HG03039 (cell line): ENCODE measurements around the gene OR4D9.
"Not testable (repeated sequence)": the region's sequence is repeated elsewhere in the genome, so short reads cannot be mapped to it uniquely, and the experiment has no call there.

Experiments used
- ATAC-seq: cut with Tn5 transposase; IDR thresholded peaks from one replicate; pipeline ENCODE4 v1.9.1; 2021; ENCODE audit warnings: mild to moderate bottlenecking, moderate library complexity; ENCODE audit not compliant: unreplicated experiment

The OR4D9 gene

DNA sequence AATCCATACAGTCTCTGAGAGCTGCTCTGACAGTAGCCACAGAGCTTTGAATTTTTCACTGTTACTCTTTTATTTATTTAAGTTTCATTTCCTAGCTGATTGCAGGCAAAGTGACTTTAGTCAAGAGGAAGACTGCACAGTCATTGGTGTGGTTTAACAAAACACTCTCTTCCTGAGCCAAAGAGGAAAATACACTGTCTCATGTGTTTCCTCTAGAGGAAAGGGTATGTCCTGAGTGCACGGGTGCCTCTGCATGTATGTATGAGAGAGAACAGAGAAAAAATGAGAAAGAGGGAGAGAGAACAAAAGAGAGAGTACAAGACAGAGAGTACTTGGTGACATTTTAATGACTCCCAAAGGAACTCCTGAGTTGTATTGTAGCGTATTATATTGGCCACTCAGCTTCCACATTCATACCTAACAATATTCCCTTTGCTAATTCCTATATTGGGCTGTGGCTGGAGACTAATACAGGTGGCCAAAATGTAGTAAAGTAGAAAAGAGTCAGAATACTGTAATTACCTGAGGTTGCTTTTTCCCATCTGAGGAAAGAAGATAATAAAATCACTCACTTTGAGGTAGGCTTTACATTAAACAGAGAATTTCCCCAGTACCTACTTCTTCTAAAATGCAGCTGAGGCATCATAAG lies at the start of gene OR4D9:
Gene OR4D9 (plus strand): TSS at position 599 of the 649 bp plus-strand sequence. CDS start 3,374 bp downstream, outside the sequence.
- no peak for ATAC-seq

DNA sequence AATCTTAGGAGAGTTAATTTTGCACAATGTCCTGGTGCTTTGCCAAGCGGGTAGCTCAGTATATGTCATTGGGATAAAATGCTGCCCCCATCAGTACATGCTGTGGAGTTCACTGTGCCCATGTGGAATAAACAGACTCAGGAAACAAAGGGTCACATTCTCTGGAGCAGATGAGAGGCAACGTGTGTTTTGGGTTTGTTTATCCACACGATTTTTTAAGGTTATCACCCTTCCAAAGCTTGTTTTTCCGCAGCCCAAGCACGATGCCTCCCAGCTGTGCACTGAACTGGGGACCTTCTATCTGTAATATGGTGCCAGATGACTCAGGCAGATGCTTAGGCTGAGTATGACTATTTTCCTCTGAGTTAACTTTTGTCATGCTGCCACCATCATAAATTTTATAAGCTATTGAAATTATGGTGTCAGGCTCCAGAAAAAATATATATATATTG lies 48.1 kb upstream of the OR4D9 start:
- no peak for ATAC-seq

DNA sequence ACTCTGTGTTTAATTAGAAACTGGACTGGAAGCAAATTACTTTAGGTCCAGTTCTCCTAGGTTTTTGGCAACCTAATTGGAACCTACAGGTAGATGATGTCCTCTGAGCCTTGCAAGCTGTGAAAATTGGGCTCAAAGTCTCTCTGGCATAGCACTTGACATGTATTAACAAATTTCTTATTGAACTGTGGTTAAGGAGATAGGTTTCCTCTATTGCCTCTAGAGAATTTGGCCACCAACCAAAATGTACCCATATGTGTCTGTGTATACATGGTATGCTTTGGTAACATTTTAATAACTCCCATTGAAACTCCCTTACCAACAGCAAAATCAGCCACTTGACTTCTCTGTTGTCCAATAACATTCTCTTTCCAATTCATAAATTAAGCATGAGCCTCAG lies 38.3 kb upstream of the OR4D9 start, which contains the start of gene OR4D10:
Gene OR4D10 (plus strand): TSS at position 301 of the 400 bp plus-strand sequence. CDS start 4,115 bp downstream, outside the sequence.
- ATAC-seq, result no peak

DNA sequence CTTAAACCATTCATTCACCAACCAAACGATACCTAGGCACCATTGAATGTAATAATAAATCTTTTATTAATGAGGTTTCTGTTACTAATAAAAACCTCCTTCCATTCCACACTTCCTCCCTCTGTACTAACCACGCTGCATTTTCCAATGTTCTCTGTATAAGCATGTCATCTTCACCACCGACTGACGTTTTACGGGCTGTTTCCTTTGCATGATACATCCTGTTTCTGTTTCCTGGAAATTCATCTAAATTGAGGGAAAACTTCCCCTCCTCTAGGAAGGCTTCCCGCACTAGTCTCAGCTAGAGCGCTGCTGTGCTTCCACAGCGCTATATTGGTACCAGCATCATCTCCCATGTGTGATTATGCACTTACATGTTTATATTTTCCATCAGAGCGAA lies 36.2 kb upstream of the OR4D9 start:
- ATAC-seq, result no peak

DNA sequence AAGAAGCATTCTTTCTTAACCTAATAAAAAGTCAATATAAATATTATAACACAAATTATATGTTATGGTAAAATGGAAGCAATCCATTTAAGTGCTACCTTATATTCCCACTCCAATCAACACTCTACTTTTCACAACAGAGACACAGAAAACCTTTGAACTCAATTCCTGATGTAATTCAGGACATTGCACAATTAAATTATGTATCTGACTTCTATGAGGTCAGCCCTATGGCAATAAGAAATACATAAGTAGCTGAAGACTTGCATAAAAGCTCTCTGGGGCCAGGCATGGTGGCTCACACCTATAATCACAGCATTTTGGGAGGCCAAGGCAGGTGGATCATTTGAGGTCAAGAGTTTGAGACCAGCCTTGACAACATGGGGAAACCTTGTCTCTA lies 31.4 kb upstream of the OR4D9 start:
- no peak for ATAC-seq

DNA sequence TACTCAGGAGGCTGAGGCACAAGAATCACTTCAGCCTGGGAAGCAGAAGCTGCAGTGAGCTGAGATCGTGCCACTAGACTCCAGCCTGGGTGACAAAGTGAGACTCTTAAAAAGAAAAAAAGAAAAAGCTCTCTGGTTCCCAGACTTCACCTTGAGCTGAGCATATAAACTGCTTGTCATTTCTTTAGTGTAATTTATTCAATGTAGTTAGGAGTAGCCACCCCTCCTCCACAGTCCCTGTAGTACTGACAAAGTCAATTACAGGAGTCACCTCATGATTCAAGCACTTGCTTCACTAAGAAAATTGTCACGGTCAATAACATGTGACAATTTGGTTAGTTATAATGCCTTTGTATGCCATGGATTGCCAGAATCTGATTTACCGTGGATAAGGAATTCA lies 31.0 kb upstream of the OR4D9 start:
- ATAC-seq, result no peak

DNA sequence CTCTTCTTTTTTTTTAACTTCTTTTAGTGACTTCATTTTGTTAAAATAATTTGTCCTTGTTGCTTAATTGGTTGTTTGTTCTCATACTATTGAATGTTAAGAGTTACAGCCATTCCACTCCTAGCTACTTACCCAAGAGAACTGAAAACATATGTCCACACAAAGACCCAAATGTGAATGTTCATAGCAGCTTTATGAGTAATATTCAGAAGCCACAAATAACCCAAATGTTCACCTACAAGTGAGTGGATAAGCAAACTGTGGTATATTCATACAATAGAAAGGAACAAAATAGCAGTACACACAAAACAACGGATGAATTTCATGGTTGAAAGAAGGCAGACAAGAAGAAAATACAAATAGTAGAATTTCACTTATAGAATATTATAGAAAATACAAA lies 9.4 kb upstream of the OR4D9 start:
- no peak for ATAC-seq

DNA sequence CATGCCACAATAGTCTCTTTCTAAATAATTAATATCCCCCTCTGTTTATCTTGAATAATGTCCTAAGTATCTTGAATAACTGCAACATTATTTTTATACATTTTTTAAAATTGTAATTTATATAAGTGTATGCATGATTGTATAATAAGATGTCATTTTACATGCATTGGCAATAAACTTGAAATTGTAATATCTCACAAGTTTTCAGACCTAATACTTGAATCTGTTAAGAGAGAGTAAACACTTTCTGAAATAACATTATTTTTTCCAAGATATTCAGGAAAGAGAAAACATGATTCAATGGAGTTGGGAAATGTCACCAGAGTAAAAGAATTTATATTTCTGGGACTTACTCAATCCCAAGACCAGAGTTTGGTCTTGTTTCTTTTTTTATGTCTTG lies 8.1 kb upstream of the OR4D9 start, which contains the start of gene OR4D11:
Gene OR4D11 (plus strand): TSS at position 301 of the 400 bp plus-strand sequence. CDS start 0 bp downstream, at position 301.
- ATAC-seq, result no peak

DNA sequence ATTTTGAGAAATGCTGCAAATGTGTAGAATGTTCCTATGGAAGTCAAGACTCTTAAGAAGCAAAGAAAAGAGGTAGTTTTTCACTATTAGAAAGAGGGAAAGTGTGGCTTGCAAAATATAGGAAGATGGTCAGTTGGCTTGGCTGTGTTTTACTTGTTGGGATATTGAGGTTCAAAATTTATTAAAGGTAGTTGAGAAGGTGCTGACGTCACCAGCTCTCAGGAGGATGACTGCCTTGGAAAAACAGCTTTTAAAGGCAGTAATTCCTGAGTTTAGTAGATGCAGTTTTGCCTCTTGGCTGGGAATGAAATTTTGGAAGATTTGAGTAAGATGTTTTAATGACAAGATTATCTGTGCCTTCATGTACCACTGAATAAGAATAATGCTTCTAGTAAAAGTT lies 336 bp downstream of the OR4D9 start:
- no peak for ATAC-seq

DNA sequence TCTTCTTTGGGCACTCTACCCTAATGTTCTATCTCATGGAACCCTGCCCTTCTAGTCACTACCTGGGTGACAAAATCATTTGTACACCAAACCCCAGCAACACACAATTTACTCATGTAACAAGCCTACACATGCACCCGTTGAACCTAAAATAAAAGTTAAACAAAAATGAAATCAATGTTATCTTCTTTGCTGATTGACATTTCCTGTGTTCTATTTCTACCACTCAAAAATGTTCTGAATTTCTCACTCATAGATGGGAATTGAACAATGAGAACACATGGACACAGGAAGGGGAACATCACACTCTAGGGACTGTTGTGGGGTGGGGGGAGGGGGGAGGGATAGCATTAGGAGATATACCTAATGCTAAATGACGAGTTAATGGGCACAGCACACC lies 8.8 kb downstream of the OR4D9 start:
- not testable (repeated sequence) for ATAC-seq

DNA sequence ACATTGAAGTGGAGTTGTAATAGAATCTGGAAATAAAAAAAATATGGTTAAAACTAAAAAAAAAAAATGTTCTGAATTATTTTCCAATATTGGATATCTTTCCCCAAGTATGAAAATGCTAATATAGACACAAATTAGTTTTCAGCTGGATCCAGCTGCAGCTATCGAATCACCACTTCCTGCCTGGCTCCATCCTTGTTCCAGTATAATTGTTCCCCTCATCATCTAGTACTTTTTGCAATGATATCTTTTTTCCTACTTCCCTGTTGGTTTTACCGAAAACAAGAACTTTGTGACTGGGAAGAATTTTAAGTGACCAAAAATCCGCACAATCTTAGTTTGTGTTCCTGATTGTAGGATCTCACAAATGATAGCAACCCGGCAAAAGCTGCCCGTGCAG lies 9.4 kb downstream of the OR4D9 start:
- no peak for ATAC-seq

DNA sequence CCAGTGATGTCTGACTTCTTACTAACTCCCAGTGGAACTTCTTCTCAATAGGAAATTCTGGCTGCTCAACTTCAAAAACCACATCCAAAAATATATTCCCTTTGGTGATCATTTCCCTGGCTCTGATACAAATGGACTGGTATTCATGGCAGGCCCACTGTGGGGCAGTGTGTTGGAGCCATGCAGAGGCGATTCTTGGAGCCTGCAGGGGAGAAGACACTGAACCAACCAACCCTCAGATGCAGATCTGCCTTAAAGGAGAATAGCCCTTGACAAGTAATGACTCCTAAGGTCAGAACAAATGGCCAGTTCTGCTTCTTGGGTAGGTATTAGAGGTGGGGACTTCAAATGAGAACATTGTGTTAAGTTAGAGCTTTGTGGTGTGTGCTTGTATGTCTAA lies 12.2 kb downstream of the OR4D9 start:
- ATAC-seq, result no peak

DNA sequence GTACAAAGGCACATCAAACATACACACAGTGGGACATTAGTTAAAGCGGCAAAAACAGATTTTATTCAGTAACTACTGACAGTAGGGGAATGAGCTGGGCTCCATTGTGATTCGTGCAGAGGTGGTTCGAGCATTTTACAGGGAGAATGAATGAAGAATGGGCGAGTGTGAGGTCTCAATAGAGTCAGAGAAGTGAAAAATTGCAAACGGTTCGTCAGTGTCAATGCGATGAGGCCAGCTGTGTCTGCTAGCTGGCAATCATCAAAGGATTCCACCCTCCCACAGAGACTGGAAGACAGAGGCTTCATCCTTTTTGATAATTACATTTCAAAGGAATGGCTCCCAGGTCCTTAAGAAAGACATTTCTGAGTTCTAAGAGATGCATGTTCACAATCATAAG lies 17.4 kb downstream of the OR4D9 start:
- ATAC-seq, result no peak

DNA sequence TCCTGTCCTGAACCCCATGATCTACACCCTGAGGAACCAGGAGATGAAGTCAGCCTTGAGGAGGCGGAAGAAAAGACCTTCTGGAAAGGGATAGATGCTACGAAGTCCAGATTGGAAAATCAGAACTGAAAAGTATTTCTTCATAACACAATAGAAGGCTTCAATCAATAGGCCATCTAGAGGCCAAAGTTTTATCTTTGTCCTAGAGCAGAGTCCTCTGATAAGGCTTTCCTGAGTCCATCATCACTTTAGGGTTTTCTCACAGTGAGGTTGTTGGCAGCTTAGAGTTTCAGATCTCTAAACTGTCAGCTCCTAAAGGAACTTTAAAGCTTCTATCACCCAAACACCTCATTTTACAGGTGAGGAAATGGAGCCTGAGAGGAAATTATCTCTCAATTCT lies 21.3 kb downstream of the OR4D9 start:
- no peak for ATAC-seq

DNA sequence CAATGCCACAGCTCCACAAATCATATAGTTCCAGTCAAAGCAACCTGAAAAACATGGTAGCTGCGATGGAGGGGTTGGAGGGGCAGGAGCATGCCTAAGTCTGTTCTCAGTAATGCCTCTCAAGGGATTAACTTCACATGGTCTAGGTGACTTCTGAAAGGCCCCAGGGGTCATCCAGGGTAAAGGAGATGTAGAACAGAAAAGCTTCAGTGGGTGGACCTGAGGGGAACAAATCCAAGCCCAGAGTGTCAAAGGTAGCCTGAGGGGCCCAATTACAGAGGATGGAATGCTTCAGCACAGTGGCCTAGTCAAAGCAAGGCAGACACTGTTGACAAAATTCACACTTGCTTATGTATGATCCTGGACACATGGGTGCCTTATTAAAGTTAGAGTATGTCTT lies 23.3 kb downstream of the OR4D9 start:
- ATAC-seq, result no peak

DNA sequence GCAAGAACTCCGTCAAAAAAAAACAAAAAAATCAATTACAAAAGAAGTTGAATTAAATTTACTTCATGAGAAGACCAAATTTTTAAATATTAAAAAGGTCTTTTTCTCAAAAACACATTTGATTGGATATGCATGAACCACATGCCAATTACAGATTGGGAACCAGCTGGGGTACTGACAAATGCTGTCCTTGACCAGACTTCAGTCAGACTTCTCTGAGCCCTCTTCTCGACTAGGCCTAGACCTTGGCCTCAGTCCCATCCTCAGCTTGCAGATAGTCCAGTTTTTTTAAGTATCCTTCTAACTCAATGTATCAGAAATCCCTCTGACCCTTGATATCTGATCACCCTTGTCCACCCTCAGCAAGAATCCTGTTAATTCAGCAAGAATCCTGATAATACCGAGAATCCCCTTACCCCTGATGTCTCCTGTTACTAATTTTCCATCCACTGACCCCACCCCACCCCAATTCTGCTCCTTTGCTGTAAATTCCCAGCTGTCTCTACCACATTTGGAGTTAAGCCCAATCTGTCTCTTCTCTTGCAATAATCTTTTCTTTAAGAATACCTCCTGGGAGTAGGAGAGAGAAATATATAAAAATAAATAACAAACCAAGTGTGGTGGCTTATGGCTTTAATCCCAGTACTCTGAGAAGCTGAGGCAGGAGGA lies 30.9 kb downstream of the OR4D9 start:
- ATAC-seq, result no peak

DNA sequence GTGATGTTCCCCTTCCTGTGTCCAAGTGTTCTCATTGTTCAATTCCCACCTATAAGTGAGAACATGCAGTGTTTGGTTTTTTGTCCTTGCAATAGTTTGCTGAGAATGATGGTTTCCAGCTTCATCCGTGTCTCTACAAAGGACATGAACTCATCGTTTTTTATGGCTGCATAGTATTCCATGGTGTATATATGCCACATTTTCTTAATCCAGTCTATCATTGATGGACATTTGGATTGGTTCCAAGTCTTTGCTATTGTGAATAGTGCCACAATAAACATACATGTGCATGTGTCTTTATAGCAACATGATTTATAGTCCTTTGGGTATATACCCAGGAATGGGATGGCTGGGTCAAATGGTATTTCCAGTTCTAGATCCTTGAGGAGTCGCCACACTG lies 32.4 kb downstream of the OR4D9 start:
- not testable (repeated sequence) for ATAC-seq

DNA sequence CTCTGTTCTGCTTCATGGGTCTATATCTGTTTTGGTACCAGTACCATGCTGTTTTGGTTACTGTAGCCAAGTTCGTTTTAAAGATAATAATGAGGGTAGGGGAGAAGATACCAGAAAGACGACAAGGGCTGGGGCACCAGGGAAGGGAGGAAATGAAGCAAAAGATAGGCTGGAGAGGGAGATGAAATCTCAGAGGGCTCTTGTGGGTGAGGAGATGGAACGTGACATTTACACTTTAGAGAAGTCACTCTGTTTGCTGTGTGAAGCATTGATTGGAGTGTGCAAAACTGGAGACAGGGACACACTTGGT lies 33.5 kb downstream of the OR4D9 start:
- ATAC-seq, result no peak

DNA sequence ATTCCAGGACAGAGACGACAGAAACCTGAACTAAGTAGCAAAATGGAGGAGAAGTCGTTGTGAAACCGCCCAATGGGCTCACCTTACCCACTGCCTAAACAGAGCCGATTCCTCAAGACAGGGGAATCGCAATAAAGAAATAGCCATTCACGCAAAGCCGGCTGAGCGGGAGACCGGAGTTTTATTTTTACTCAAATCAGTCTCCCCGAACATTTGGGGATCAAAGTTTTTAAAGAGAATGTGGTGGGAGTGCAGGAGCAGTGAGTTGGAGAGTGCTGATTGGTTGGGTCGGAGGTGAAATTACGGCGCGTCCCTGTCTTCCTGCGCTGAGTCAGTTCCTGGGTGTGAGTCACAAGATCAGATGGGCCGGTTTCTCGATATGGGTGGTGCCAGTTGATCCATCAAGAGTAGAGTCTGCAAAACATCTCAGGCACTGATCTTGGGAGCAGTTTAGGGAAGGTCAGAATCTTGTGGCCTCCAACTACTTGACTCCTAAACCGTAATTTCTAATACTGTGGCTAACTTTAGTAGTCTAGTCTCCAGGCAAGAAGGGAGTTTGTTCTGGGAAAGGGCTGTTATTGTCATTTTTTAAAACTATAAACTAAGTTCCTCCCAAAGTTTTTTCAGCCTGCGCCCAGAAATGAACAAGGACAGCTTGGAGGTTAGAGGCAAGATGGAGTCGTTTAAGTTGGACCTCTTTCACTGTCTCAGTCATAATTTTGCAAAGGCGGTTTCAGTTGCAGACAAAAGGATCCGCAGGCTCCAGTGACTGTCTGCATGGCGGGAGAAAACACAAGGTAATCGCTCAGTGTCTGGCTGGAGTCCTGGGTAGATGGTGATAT lies 34.1 kb downstream of the OR4D9 start:
- no peak for ATAC-seq

DNA sequence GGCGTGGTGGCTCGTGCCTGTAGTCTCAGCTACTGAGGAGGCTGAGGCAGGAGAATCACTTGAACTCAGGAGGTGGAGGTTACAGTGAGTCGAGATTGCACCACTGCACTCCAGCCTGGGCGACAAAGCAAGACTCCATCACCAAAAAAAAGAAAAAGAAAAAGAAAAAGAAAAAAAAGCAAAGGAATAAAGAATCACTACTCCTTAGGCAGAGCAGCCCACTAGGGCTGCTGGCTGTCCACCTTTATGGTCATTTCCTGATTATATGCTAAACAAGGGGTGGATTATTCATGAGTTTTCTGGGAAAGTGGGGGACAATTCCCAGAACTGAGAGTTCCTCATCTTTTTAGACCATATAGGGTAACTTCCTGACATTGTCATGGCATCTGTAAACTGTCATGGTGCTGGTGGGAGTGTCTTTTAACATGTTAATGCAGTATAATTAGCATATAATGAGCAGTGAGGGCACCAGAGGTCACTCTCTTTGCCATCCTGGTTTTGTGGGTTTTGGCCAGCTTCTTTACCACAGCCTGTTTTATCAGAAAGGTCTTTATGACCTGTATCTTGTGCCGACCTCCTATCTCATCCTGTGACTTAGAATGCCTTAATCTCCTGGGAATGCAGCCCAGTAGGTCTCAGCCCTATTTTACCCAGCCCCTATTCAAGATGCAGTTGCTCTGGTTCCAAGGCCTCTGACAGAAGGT lies 36.4 kb downstream of the OR4D9 start:
- not testable (repeated sequence) for ATAC-seq

DNA sequence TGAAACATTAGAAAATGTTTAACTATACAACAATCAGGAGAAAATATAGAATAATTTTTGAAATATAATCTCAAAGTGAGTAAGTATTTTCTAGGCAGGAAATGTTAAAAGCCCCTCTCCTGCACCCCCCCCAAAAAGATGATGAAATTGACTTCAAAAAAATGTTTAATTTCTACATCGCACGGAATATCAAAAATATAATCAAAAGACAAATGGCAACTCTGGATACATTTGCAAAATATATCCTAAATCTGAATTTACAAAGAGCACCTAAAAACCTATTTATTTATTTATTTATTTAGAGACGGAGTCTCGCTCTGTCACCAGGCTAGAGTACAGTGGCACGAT lies 36.9 kb downstream of the OR4D9 start:
- no peak for ATAC-seq
